Heart left ventricle (tissue), 13 donors: ENCODE data around the gene PI3.

Source experiments
- CTCF ChIP-seq, 12 donors: fragments of 200-600 bp; sonication (generic) in 4 of 12; IDR thresholded peaks; one replicate each; pipeline versions ENCODE4 v1.5.0 to v1.8.0; 2018 to 2022; ENCODE audit warnings: antibody characterized with exemption in 12 of 12, mild to moderate bottlenecking in 5 of 12
- POLR2A ChIP-seq, 2 donors: fragments of 450-650 bp; IDR thresholded peaks; one replicate each; pipeline ENCODE4 v1.6.1; 2017; ENCODE audit warnings: antibody characterized with exemption in 2 of 2, mild to moderate bottlenecking in 2 of 2, moderate library complexity in 2 of 2
- donor health status: ischemic (EF 13 %, LVEDD 7.1; RV severe dilation, severe dysfunction).
- donor health status: DM: no; HTN: yes; CAD: no.
- donor health status: DM: no; HTN: no; CAD: no.
- donor health status: ischemic (EF 25% LVEDD 6.9; RV normal size, moderate dysfunction).
- donor health status: ischemic (EF 25% LVEDD 5.7; RV mildly dilated, moderate dysfunction).
- donor health status: ischemic (EF 35%, LVEDD 5.7; RV mildly dilated, moderate dysfunction).
- donor health status: nonischemic (EF 11% LVEDD 7.7; RV severe dilation, severe dysfunction).
- donor health status: DM: yes; HTN: yes; CAD: no.
- donor health status: PGD.
- donor health status: ischemic (EF 29% LVEDD 5.4; RV normal size, mild dysfunction).
- donor health status: nonischemic (EF 23%, LVEDD 6.1; RV moderate dilation, normal function).

- TF ChIP-seq CTCF (IDR thresholded peaks at IDR 0.05) (no peak), POLR2A (IDR thresholded peaks at IDR 0.05) (no peak)
Measured at GRCh38 chr20:45154183-45154582, 20.5 kb upstream of the PI3 start.
